HuH-7.5 (cell line): ENCODE data around the gene RFTN1.

Source experiments
- DNase-seq: peaks from one replicate; pipeline ENCODE4 v3.0.0; 2011; ENCODE audit warnings: low spot score

RFTN1 gene

GRCh38 chr3:16406166-16406565 is 107.3 kb downstream of the RFTN1 start:
- DNase-seq: no peak

- no peak for DNase-seq
Measured at GRCh38 chr3:16404349-16404895, 109.1 kb downstream of the RFTN1 start.

- no peak for DNase-seq
Measured at GRCh38 chr3:16402451-16402850, 111.0 kb downstream of the RFTN1 start.

- DNase-seq: no peak
Measured at GRCh38 chr3:16401273-16401672, 112.2 kb downstream of the RFTN1 start.

- no peak for DNase-seq
Measured at GRCh38 chr3:16400106-16400931, 113.2 kb downstream of the RFTN1 start.

GRCh38 chr3:16399473-16399872 is 114.0 kb downstream of the RFTN1 start:
- DNase-seq: no peak

- DNase-seq: no peak
Measured at GRCh38 chr3:16398648-16399047, 114.9 kb downstream of the RFTN1 start.

- DNase-seq: no peak
Measured at GRCh38 chr3:16396202-16396601, 117.3 kb downstream of the RFTN1 start.

GRCh38 chr3:16395212-16395611 is 118.3 kb downstream of the RFTN1 start:
- no peak for DNase-seq

GRCh38 chr3:16394639-16395038 is 118.9 kb downstream of the RFTN1 start:
- DNase-seq: no peak

- DNase-seq: no peak
Measured at GRCh38 chr3:16392717-16393116, 120.8 kb downstream of the RFTN1 start.

- DNase-seq: no peak
Measured at GRCh38 chr3:16392065-16392464, 121.4 kb downstream of the RFTN1 start.

- no peak for DNase-seq
Measured at GRCh38 chr3:16390581-16390980, 122.9 kb downstream of the RFTN1 start.

- DNase-seq: no peak
Measured at GRCh38 chr3:16388850-16389441, 124.6 kb downstream of the RFTN1 start.

GRCh38 chr3:16386561-16386960 is 126.9 kb downstream of the RFTN1 start:
- no peak for DNase-seq

GRCh38 chr3:16385151-16385550 is 128.3 kb downstream of the RFTN1 start:
- DNase-seq: no peak

GRCh38 chr3:16383864-16384263 is 129.6 kb downstream of the RFTN1 start:
- DNase-seq: no peak

- no peak for DNase-seq
Measured at GRCh38 chr3:16382845-16383244, 130.7 kb downstream of the RFTN1 start.

GRCh38 chr3:16381426-16381825 is 132.1 kb downstream of the RFTN1 start:
- no peak for DNase-seq

GRCh38 chr3:16380421-16380820 is 133.1 kb downstream of the RFTN1 start:
- no peak for DNase-seq

GRCh38 chr3:16379838-16380237 is 133.7 kb downstream of the RFTN1 start:
- DNase-seq: no peak

- DNase-seq: no peak
Measured at GRCh38 chr3:16378920-16379319, 134.6 kb downstream of the RFTN1 start.

GRCh38 chr3:16378415-16378814 is 135.1 kb downstream of the RFTN1 start:
- no peak for DNase-seq
